ENCODE measurements around the gene NACC2. TPM values are rescaled to one million over a fixed set of nuclear protein-coding genes. Genes with fewer than 3 reads are reported as not detected.

NACC2 gene
- total and polyA plus RNA-seq, 2 experiments from 2014 or later: 3.8 to 20.8 TPM

- TF ChIP-seq ZNF462 (CRISPR knock-in tag; IDR thresholded peaks at IDR 0.05): no peak
- no peak for TF ChIP-seq EZH2phosphoT487 (IDR thresholded peaks at IDR 0.05; ENCODE audit: unreplicated experiment)
- TF ChIP-seq POLR2AphosphoS5 (IDR thresholded peaks at IDR 0.05; ENCODE audit: low read depth): no peak
- no peak for TF ChIP-seq ZNF331 (CRISPR knock-in tag; IDR thresholded peaks at IDR 0.05; ENCODE audit: low read depth)
- TF ChIP-seq ETS1 (IDR thresholded peaks at IDR 0.05): no peak
These were observed 3.3 kb downstream of the NACC2 start (continued) for GRCh38 chr9:136091582-136092352.

GRCh38 chr9:136090768-136091581 is 4.1 kb downstream of the NACC2 start:
- H3K36me3 ChIP-seq (ENCODE audit: insufficient read depth): no peaks in the 10 kb centered on the region
- Mint-ChIP-seq H3K4me1 (peaks cover 35% of the 10 kb centered on the region), H3K27me3 (ENCODE audit: insufficient read depth, low read depth, poor library complexity) (peaks cover 19% of the 10 kb centered on the region), H3K4me3 (no peak overlapping the region), H3K36me3 (ENCODE audit: low read depth) (no peaks in the 10 kb centered on the region), H3K9me3 (no peaks in the 10 kb centered on the region), H3K27ac (peak overlapping the region; percentile 62; the same call in 1 of the 2 replicates)
- ATAC-seq (peak; percentile 30), DNase-seq (ENCODE audit: low spot score) (no peak)
- no peak overlapping the region for H2AFZ ChIP-seq
- H3K9me2 ChIP-seq (ENCODE audit: insufficient read depth): no peaks in the 10 kb centered on the region
- peak overlapping the region; percentile 27; the same call in 1 of the 2 replicates for H3K4me2 ChIP-seq
- H3K4me1 ChIP-seq (ENCODE audit: insufficient read depth): peaks cover 31% of the 10 kb centered on the region
- H3K4me3 ChIP-seq: no peak overlapping the region
- H3K79me2 ChIP-seq (replicated peaks; ENCODE audit: insufficient read depth): peaks cover 9% of the 10 kb centered on the region; the same call in 1 of the 2 replicates
- peak overlapping the region; percentile 55; the same call in 1 of the 2 replicates for H3K27ac ChIP-seq (ENCODE audit: low read depth)
- H4K20me1 ChIP-seq (replicated peaks; ENCODE audit: insufficient read depth): no peaks in the 10 kb centered on the region
- H3F3A ChIP-seq (replicated peaks; ENCODE audit: low read depth): peaks cover 6% of the 10 kb centered on the region; the same call in 1 of the 2 replicates
- peaks cover 19% of the 10 kb centered on the region for H3K27me3 ChIP-seq (ENCODE audit: insufficient read depth)
- TF ChIP-seq ETS1 (IDR thresholded peaks at IDR 0.05): no peak
- no peak for TF ChIP-seq CTCF (conservative IDR thresholded peaks at IDR 0.05; ENCODE audit: low read depth in 2 of 2)
- no peak for TF ChIP-seq NANOG (IDR thresholded peaks at IDR 0.05; ENCODE audit: borderline replicate concordance)
- no peak for TF ChIP-seq EZH2 (IDR thresholded peaks at IDR 0.05; ENCODE audit: low read depth, unreplicated experiment)
- TF ChIP-seq JUNB (IDR thresholded peaks at IDR 0.05; ENCODE audit: unreplicated experiment): no peak
- no peak for TF ChIP-seq STAT1 (IDR thresholded peaks at IDR 0.05; ENCODE audit: unreplicated experiment)
- TF ChIP-seq CREB1 (CRISPR knock-in tag; IDR thresholded peaks at IDR 0.05; ENCODE audit: low read depth): no peak
